Measurements from ENCODE around the gene HTN1.

Gene HTN1

GRCh38 chr4:70080205-70080604 lies 30.0 kb downstream of the HTN1 start:
- Histone ChIP-seq H3K27me3 (ENCODE audit: low read depth) (no peaks in the 10 kb centered on the region; the same call in 1 of the 2 replicates), H3K4me3 (no peak overlapping the region), H3K4me1 (no peaks in the 10 kb centered on the region), H3K9me3 (no peaks in the 10 kb centered on the region), H3K36me3 (replicated peaks) (no peaks in the 10 kb centered on the region)
- in situ Hi-C loops (cut with MboI; ENCODE audit: low sequenced_read_pairs), result no loop called here
- DNase-seq (ENCODE audit: low spot score in 2 of 2), result no peak

GRCh38 chr4:70099206-70099605 lies 49.0 kb downstream of the HTN1 start:
- no peak for DNase-seq (ENCODE audit: low spot score in 2 of 2)
- Histone ChIP-seq H3K36me3 (replicated peaks) (no peaks in the 10 kb centered on the region), H3K4me3 (no peak overlapping the region), H3K9me3 (no peaks in the 10 kb centered on the region), H3K27me3 (ENCODE audit: low read depth) (no peaks in the 10 kb centered on the region), H3K4me1 (no peaks in the 10 kb centered on the region; the same call in 1 of the 2 replicates)
- in situ Hi-C loops (cut with MboI; ENCODE audit: low sequenced_read_pairs), result no loop called here

Data from HAP-1 (cell line).